ENCODE measurements around the gene ADAMTS2.
A peak's percentile ranks its signal among the peaks of the same experiment; 100 is the strongest.

The ADAMTS2 gene

GRCh38 chr5:179244044-179244443, 101.2 kb downstream of the ADAMTS2 start:
- H3K27me3 Mint-ChIP-seq: peaks cover 26% of the 10 kb centered on the region
- no peak overlapping the region for H3K4me3 Mint-ChIP-seq
- no peak overlapping the region for H3K27ac Mint-ChIP-seq
- peaks cover 16 to 21% of the 10 kb centered on the region in 2 donors for H3K9me3 Mint-ChIP-seq
- no peak for DNase-seq
- no peaks in the 10 kb centered on the region for H3K4me1 Mint-ChIP-seq
- no peak for ATAC-seq

GRCh38 chr5:179243333-179243732, 101.9 kb downstream of the ADAMTS2 start:
- Mint-ChIP-seq H3K27me3 (peaks cover 25% of the 10 kb centered on the region), H3K4me1 (no peaks in the 10 kb centered on the region), H3K9me3 (peaks cover 16 to 21% of the 10 kb centered on the region in 2 donors), H3K4me3 (no peak overlapping the region), H3K27ac (no peak overlapping the region)
- no peak for ATAC-seq
- no peak for DNase-seq

GRCh38 chr5:179242676-179243075, 102.6 kb downstream of the ADAMTS2 start:
- DNase-seq (no peak), ATAC-seq (no peak)
- H3K9me3 Mint-ChIP-seq: peaks cover 17 to 21% of the 10 kb centered on the region in 2 donors

GRCh38 chr5:179241764-179242370, 103.4 kb downstream of the ADAMTS2 start:
- Mint-ChIP-seq H3K27me3 (peaks cover 23% of the 10 kb centered on the region), H3K27ac (no peak overlapping the region), H3K4me1 (no peaks in the 10 kb centered on the region), H3K4me3 (no peak overlapping the region), H3K9me3 (peaks cover 14 to 16% of the 10 kb centered on the region in 2 donors)
- DNase-seq (no peak), ATAC-seq (no peak)

More at GRCh38 chr5:179242676-179243075, 102.6 kb downstream of the ADAMTS2 start:
- Mint-ChIP-seq H3K4me1 (no peaks in the 10 kb centered on the region), H3K4me3 (no peak overlapping the region), H3K27me3 (peaks cover 23% of the 10 kb centered on the region), H3K27ac (no peak overlapping the region)

GRCh38 chr5:179241175-179241574, 104.1 kb downstream of the ADAMTS2 start:
- DNase-seq: peak in 1 of 2 donors; percentile 2

GRCh38 chr5:179240561-179240960, 104.7 kb downstream of the ADAMTS2 start:
- Mint-ChIP-seq H3K9me3 (peaks cover 5% of the 10 kb centered on the region in 2 donors), H3K4me3 (no peak overlapping the region), H3K27me3 (peaks cover 23% of the 10 kb centered on the region), H3K27ac (no peak overlapping the region), H3K4me1 (no peaks in the 10 kb centered on the region)
- DNase-seq: no peak
- ATAC-seq: no peak

More at GRCh38 chr5:179241175-179241574, 104.1 kb downstream of the ADAMTS2 start:
- Mint-ChIP-seq H3K9me3 (peaks cover 8 to 9% of the 10 kb centered on the region in 2 donors), H3K4me1 (no peaks in the 10 kb centered on the region), H3K4me3 (no peak overlapping the region), H3K27me3 (peaks cover 23% of the 10 kb centered on the region), H3K27ac (no peak overlapping the region)
- no peak for ATAC-seq

GRCh38 chr5:179239256-179240135, 105.8 kb downstream of the ADAMTS2 start:
- H3K9me3 Mint-ChIP-seq: peaks cover 5% of the 10 kb centered on the region in 2 donors
- peaks cover 29% of the 10 kb centered on the region for H3K27me3 Mint-ChIP-seq
- ATAC-seq: no peak
- no peak overlapping the region for H3K4me3 Mint-ChIP-seq
- H3K4me1 Mint-ChIP-seq: no peaks in the 10 kb centered on the region
- DNase-seq: peak in 1 of 2 donors; percentile 2
- H3K27ac Mint-ChIP-seq: no peak overlapping the region

GRCh38 chr5:179238628-179238970, 106.7 kb downstream of the ADAMTS2 start:
- Mint-ChIP-seq H3K27me3 (peaks cover 30% of the 10 kb centered on the region), H3K4me3 (no peak overlapping the region), H3K27ac (no peak overlapping the region), H3K4me1 (no peaks in the 10 kb centered on the region), H3K9me3 (peaks cover 0 to 5% of the 10 kb centered on the region in 2 donors)
- no peak for ATAC-seq
- no peak for DNase-seq

GRCh38 chr5:179237770-179238627, 107.3 kb downstream of the ADAMTS2 start:
- DNase-seq (peak in 1 of 2 donors; percentile 5), ATAC-seq (no peak)
- H3K27me3 Mint-ChIP-seq: peaks cover 30% of the 10 kb centered on the region
- H3K4me1 Mint-ChIP-seq: no peaks in the 10 kb centered on the region
- H3K9me3 Mint-ChIP-seq: peaks cover 0 to 5% of the 10 kb centered on the region in 2 donors
- H3K27ac Mint-ChIP-seq: no peak overlapping the region
- H3K4me3 Mint-ChIP-seq: no peak overlapping the region

- Mint-ChIP-seq H3K27me3 (peaks cover 25% of the 10 kb centered on the region), H3K4me3 (no peak overlapping the region), H3K9me3 (peaks cover 0 to 5% of the 10 kb centered on the region in 2 donors), H3K27ac (no peak overlapping the region), H3K4me1 (no peaks in the 10 kb centered on the region)
- ATAC-seq (no peak), DNase-seq (peak in 1 of 2 donors; percentile 4)
Measured at GRCh38 chr5:179235416-179236400, 109.6 kb downstream of the ADAMTS2 start.

GRCh38 chr5:179234563-179235135, 110.6 kb downstream of the ADAMTS2 start:
- DNase-seq: peak in 1 of 2 donors; percentile 3

GRCh38 chr5:179233909-179234562, 111.2 kb downstream of the ADAMTS2 start:
- Mint-ChIP-seq H3K27ac (peak overlapping the region in 1 of 2 donors; percentile 37), H3K27me3 (peaks cover 15% of the 10 kb centered on the region), H3K4me1 (no peaks in the 10 kb centered on the region), H3K9me3 (peaks cover 0 to 5% of the 10 kb centered on the region in 2 donors), H3K4me3 (no peak overlapping the region)
- DNase-seq (peak in 1 of 2 donors; percentile 5), ATAC-seq (no peak)

More at GRCh38 chr5:179234563-179235135, 110.6 kb downstream of the ADAMTS2 start:
- Mint-ChIP-seq H3K4me3 (no peak overlapping the region), H3K4me1 (no peaks in the 10 kb centered on the region), H3K27me3 (peaks cover 21% of the 10 kb centered on the region), H3K9me3 (peaks cover 0 to 5% of the 10 kb centered on the region in 2 donors), H3K27ac (peak overlapping the region; percentile 6 to 75)
- ATAC-seq: no peak

GRCh38 chr5:179232091-179232735, 113.0 kb downstream of the ADAMTS2 start:
- H3K4me3 Mint-ChIP-seq: no peak overlapping the region

More at GRCh38 chr5:179232091-179232735, 113.0 kb downstream of the ADAMTS2 start:
- Mint-ChIP-seq H3K9me3 (no peaks in the 10 kb centered on the region), H3K4me1 (no peaks in the 10 kb centered on the region), H3K27ac (no peak overlapping the region), H3K27me3 (peaks cover 7% of the 10 kb centered on the region)
- DNase-seq (no peak), ATAC-seq (no peak)
